OCI-M2 (cell line): Measurements from ENCODE around the gene LHX4.

Experiments
- DNase-seq: peaks from one replicate; lab custom pipeline; 2025; ENCODE audit not compliant: unreplicated experiment; lab: John Stamatoyannopoulos, UW

The LHX4 gene

DNA sequence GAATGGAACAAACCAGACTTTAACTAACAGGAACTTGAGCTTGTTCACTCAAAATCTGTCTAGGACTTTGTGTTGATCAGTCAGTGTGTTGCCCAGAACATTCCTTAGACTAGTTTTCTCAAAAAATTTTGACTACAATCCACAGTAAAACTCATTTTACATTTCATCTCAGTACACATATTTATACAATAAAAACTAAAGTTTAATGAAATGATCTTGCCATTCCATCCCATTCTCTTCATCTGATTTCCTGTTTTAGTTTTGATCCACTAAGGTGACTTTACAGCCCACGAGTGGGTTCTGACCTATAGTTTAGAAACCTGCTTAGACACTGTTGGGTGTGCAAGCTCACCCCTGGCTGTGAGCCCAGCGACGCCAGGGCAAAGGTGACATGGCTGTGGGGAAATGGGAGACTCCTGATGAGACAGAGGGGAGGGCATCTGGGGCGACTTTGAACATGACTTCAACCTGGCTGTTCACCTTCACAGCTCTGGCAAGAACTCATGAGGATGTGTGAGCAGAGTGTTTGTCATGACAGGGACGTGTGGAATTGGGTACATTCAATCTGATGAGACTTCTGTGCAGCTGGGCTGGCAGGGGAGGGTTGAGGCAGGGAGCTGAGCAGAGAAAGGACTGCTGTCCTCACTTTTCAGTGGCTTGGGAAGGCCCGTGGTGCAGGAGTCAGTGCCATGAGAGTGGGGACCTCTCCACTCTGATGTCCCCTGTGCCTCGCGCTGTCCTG is 40.6 kb downstream of the LHX4 start:
- no peak for DNase-seq

DNA sequence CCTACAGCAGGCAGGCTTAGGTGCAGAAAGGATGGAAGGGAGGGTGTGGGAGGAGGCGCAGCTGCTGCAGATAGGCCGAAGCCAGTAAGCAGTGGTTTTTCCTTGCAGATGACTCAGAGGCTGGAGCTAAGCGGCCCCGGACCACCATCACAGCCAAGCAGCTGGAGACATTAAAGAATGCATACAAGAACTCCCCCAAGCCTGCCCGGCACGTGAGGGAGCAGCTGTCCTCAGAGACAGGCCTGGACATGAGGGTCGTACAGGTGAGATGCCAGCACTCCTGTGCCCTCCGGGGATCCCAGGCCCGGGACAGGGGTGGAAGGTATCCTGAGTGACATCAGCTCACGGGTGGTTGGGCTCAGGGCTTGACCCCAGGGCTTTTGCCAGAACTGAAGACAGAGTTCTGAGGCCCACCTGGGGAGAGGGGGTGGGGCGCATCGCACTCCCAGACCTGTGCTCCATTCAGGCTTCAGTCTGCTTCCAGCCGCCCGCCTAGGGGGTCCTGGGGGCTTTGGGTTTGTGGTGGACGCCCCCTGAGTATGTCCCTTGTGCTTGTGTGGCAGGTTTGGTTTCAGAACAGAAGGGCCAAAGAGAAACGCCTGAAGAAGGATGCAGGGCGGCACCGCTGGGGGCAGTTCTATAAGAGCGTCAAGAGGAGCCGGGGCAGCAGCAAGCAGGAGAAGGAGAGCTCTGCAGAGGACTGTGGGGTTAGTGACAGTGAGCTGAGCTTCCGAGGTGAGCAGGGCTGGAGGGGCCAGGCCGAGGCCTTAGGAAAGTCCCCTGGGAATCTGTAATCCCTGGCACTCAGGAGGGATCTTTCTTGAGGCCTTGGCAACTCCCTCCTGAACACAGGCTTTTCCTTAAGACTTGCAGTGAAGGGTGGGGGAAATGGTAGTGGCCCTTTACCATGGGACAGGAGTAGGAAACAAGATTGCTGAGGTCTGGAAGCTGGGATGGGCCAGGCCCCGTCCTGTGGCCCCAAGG is 41.5 kb downstream of the LHX4 start:
- no peak for DNase-seq

DNA sequence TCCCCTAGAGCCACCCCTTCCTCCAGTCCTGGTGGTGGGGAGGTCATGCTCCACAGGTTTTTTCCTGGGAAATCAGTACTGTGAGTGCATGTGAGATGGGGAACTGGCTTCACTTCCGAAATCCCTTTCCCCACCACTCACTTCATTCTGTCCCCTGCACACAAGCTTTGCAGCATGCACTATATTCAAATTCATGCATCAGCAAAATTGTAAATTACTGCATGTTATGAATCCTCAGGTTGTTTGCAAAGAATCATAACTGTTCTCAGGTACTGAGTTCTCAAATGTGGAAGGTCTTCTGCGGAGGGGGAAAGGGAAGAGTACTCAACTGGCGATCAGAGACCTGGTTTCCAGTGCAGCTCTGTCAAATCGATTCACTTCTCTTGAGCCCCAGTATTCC is 42.3 kb downstream of the LHX4 start:
- no peak for DNase-seq

DNA sequence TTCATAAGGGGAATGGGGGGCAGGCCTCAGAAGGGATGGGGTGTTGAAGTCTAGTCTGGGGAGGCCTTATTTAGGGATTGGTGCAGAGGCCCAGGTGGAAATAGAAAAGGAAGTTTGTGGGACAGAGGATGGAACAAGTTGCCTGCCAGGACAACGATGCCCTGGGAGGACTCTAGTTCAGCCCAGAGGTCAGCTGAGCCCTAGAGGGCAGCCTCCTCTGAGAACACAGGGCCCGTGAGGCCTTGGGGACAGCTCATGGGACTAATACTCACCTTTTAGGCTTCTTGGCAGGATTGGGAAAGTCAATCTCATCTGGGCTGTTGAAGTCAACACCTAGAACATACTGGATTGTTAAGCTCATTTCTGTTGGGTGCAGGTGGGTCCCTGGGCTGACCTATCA is 43.0 kb downstream of the LHX4 start:
- no peak for DNase-seq

DNA sequence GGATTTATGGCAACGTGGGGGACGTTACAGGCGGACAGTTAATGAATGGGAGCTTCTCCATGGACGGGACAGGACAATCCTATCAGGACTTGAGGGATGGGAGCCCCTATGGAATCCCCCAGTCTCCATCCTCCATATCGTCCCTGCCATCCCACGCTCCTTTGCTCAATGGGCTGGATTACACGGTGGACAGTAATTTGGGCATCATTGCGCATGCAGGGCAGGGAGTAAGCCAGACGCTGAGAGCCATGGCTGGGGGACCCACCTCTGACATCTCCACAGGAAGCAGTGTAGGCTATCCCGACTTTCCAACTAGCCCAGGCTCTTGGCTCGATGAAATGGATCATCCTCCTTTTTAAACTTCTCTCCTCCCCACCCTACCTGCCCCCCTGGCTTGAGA is 44.2 kb downstream of the LHX4 start:
- no peak for DNase-seq

DNA sequence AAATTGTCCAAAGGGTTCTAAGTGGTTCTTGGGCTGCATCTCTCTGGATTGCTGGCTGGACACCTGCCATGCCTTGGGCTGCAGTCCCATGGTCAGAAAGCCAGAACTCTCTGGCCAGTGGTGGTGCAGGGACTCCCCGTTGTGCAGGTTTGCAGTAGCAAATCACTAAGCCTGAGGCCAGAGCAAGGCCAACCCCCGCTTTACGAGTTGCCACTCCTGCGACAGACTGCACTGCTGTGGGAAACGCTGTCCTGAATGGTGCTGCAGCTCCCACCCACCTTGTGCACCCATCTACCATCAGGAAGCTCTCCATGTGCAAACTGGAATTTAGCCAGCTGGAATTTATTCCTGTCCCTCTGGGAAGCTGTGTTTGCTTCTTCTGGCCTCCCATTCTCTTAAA is 45.7 kb downstream of the LHX4 start:
- no peak for DNase-seq

DNA sequence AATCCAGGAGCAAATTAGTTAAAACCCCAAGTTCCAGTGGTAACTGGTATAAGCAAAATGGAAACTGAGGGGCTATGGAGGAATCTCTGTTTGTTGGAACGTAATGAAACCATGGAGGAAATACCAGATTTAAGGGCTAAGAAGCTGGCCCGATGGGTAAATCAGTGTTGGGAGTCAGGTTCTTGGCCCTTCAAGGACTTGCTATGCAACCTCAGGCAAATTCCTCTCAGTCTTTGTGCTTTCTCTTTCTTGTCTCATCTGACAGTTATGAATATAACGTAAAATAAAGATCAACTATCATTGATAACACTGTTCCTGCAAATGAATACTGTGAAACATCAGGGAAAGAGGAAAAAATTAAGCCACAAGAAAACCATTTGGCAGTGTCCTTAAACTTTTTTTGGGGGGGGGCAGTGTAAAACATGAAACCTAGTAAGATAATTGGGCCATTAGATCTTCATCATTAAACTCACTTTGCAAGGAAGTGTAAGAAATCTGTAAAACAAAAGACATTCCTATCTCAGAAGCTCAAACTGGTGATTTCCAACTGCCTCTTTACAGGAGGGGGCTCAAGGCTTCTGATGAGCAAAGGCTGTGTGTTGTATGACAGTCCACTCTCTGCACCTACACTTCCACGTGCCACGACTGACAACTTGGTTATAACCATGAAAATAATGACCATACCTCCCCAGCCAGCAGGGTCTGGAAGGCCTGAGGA is 47.6 kb downstream of the LHX4 start:
- no peak for DNase-seq

DNA sequence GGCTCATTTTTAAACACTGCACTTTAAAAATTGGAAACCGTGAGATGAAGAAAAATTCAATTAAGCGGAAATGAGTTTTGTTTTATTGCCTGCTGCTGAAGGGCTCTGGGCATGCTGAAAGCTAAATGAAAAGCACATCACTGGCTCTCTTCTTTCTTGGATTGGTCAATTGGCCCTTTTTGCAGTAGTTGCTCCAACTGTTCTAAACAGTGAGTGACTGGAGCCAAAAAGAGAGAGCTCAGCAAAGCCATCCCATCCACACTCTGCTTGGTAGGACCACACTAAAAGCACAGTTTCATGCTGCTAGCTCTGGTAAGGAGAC is 48.1 kb downstream of the LHX4 start:
- DNase-seq: no peak

DNA sequence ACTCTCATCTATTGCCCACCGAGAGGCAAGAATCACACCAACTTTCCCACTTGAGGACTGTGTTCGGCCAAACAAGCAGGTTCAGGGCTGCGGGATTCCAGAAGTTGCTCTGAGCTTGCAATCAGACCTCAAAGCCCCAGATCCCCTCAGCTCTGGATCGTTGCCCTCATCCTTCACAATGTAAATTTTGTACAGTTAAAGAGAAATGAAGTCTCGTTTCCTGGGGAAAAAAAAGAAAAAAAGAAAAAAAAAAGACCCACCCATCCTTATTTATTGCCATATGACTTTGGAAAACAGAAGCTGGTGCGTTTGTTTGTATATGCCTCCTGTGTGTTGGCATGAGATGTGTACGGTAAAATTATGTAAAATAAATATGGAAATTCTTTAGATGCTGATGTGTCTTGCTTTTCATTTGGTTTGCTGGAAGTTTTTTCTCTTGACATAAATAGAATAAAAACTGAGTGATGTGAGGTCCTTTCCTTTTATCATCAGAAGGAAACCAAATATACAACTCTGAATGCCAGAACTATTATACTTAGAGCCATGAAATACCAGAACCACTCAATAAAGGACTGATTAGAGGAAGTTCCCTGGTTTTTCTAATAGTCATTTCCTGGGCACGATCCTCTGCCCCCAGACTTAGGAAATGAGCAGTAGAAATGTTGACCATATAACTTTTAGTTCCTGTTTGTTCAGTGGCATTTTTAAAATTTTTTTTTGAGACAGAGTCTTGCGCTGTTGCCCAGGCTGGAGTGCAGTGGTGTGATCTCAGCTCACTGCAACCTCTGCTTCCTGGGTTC is 48.7 kb downstream of the LHX4 start:
- DNase-seq: no peak

DNA sequence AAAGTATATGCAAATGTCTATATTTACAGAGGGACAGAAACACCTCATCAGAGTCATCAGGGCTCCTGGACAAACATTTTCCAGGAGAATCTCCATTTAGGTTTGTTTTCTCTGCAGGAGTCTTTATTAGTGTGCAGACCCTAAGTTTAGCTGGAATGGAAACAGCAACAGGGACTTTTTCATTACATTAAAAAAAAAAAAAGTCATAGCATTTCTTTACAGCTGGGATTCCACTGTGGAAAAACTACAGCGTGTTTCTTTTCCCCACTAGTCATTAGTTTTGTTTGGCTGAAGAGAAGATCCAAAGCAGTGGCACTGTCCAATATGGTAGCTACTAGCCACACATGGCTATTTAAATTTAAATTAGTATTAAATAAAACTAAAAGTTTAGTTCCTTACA is 49.6 kb downstream of the LHX4 start:
- DNase-seq: no peak

DNA sequence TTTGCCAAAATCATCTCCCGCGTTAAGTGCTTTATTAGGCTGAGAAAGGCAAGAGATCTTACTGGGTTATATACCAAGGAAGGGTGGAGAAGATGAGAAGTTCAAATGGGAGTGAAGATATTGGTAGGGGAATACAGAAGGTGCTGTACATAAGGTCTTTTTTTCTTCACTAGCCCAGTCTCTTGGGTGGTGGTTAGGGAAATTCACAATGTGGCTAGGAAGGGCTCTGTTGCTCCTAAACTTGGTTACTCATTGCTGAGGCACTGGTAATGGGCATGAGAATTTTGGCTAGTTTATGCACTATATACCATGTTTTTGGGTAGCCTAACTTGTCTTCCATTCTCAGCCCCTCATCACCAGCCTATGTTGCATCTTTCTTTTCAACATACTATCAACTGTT is 50.6 kb downstream of the LHX4 start:
- no peak for DNase-seq

DNA sequence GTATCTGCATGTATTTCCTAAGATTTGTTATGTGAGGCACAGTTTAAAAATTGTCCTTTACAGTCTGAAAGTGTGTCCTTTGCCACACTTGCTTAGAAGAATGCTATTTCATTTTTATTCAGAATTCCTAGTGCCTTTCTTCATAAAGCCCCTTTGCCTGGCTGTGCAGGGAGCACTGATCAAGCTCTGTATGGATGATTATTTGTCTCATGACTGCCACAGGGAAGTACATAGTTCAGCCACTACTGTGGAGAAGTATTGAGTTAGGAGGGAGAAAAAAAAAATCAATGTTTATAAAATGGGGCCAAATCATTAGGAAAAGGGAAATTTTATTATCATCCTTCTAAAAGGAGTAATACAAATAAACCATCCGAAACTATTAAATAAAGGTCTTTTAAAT is 51.4 kb downstream of the LHX4 start:
- no peak for DNase-seq

DNA sequence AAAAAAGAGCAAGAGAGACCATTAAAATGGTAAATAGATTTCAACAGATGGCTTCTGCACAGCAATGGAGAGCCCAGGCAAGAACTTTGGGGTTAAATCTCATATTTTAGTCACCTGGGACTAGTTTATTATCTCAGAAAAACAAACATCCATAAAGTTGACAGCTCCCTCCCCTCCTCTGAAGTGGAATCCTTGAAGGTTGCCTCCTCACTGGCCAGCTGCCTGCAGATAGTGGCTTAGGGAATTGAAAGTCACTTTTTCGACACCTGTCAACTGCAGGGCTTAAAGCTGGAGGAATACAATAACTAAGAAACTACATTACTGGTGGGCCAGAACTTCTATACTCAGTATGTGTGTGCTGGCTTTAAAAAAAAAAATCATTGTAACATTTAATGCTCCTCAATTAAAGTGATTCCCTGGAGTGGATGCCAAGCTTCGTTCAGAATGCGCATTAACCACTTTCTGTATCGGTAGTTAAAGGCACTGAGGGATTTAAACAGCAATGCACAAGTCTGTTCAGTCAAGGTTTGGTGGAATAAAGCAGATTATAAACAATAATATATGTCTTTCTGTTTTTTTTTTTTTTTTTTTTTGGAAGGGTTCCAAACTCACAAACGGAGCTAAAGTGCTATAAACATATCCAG is 52.5 kb downstream of the LHX4 start:
- DNase-seq: no peak

DNA sequence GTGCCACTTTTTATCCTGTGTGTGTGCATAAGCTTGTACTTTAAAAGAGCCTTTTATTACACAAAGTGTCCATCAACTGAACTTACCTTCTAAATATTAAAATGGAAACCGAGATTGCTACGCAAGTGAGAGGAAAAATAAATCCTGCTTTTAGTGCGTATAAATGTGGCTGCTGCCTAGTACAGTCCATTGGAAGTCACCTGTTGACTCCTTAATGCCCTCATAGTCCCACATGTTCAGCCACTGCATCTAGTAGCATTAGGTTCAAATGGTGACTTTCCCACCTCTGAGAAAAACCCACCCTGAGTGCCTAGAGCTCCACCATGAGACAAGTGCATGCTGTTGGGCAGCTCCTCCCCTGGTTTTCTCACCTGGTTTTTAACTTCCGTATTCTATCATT is 53.0 kb downstream of the LHX4 start:
- DNase-seq: no peak

DNA sequence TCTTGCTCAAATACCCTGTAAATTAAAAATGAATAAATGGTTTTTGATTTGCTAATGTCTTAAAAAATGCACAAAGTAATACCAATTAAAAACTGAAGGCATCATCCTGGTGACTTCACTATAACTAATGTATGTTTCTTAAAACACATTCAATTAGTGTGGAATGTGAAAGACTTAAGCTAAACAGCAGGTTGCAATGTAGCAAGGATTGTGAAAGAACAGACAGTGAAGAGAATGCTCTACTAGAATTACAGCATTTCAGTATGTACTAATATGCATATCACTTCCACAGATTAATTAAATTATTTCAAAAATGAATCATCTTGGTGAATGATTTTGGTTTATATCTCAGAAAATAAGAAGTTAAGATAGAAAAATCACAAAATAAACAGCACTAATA is 56.4 kb downstream of the LHX4 start:
- DNase-seq: no peak

DNA sequence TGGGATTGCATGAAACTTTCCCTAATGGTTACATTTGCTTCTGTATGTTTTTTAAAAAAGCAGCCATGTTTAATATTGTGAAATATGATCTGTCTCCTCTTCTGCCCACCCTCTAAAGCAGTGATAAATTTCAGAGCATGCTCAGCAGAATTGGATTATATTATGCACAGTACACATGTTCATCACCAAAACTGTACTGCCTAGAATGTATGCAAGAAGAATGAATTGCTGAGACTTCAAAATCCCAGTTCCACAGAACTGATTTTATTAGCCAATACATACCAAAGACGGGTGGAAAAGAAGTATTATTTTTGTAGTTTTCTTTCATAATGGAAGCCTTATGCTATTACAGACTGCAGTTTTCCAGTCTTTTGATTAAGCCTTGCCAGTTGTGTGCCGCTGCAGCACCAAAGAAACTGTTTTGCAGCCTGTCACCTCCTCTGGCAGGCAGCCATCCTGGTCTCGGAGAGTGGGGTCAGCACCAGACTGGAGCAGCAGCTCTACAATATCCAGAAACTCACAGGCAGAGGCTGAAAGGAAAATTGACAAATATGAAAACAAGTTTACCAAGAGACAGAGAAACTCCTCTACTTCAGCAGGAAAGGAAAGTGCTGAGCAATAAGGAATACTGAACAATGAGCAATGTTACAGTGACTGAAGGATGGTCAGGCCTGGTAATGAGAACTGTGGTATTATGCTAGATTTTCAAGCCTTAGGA is 58.1 kb downstream of the LHX4 start:
- no peak for DNase-seq

DNA sequence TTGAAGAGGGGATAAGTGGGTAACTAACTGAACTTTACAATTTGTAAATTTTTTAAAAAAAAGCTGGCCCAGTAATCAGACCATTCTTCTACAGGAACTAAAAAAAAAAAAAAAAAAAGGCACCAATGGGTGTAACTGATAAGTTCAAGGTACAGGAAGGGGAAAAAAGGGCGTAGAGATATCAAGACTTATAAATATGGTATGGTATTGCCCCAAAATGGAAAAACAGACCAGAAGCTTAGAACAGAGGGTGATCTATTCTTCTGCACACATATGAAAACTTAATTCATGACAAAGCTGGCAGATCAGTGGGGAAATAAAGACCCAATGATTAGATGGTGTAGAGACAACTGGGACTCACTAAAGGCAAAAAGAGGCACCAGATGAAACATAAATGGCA is 58.9 kb downstream of the LHX4 start:
- DNase-seq: no peak

DNA sequence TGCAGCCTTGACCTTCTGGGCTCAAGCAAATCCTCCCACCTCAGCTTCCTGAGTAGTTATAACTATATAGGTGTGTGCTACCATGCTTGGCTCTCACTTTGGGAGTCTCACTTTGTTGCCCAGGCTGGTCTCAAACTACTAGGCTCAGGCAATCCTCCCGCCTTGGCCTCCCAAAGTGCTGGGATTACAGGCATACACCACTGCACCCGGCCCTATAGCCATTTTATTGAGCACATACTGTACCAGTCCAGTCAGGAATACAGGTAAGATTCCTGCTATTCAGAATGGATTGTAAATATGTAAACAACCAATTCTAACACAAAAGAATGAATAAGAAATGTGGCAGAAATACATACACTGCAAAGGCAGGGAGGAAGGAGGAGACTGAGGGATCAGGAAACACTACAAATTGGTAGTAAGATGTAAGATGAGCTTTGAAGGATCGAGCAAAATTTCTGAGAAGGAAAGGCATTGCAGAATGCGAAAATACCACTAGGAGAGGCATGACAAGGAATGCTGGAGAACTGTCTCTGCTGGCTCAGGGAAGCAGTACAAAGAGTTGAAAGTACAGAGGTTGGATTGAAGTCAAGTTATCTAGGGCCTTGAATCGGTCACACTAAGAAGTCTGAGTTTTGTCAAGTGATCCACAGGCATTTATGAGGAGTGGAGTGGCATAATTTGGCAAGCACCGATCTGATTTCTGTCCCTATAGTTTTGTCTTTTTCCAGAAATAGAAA is 60.4 kb downstream of the LHX4 start:
- no peak for DNase-seq

DNA sequence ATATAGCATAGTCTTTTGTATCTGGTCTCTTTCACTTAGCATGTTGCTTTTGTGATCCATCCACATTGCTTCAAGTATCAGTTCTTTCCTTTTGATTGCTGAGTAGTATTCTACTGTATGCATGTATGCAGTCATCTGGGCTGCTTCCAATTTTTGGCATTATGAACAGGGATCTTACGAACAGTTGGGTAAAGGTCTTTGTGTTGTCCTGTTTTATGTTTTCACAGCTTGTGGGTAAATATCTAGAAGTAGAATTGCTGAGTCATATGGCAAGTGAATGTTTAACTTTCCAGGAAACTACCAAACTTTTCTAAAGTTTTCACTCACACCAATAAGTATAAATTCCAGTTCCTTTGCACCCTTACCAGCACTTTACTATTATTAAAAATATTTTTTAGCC is 60.9 kb downstream of the LHX4 start:
- no peak for DNase-seq
